ENCODE measurements around the gene PSMC5.

GRCh38 chr17:63831505-63831904 is 4.3 kb downstream of the PSMC5 start:
- no peak for TF ChIP-seq CTCF (IDR thresholded peaks at IDR 0.05)
- no peak for TF ChIP-seq POLR2A (IDR thresholded peaks at IDR 0.05)

Data from lower leg skin (tissue), 3 donors.